Fibroblast of skin of left quadriceps (primary cell): ENCODE measurements around the gene ARG2.
"Not testable (repeated sequence)": the region's sequence is repeated elsewhere in the genome, so short reads cannot be mapped to it uniquely, and the experiment has no call there.

Source experiments
- DNase-seq, 2 experiments: peaks; one replicate each; pipeline ENCODE4 v3.0.0-alpha.2; 2013; ENCODE audit warnings: low read depth in 2 of 2

The ARG2 gene

DNA sequence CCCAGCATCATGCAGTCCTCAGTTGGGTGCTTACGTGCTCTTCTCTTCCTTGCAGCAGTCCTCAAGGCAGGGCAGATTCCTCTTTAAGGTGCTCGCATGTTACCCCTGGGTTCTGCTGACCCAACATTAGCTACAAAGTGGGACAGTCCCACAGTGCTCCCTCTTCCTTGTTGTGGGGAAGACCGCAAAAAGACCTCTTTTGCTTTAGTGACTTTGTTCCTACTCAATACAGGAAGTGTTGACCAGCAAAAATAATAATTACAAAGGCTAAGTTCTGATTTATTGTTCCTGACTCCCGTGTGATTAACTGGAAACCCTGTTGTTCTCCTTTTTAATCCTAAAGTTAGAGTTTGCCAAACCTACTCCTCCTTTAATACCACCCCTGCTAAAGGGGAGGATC, 33.4 kb upstream of the ARG2 start:
- no peak for DNase-seq

DNA sequence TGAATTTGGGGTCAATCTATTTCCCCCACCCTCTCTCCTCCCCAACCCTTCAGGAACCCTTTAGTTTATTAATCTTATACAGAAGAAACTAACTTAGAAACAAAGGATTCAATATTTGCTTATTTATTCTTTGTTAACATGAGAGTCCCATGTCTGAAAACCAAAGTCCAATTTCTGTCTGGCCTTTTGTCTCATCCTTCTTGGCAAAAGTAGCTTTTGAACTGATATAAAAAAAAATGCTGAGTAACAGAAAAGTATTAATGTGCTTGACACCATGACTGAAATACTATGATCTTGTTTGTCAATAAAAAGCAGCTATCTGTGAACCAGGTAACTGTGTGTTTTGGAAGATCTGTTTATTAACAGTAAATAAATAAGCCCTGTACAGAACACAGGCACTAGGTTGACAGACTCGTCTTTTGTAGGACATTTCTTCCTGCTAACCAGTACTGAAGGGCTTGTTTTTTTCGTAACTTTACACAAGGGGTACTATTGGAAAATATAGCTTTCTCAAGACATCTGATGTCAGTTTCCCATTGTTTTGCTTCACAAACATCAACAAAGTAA, 30.4 kb upstream of the ARG2 start:
- no peak for DNase-seq

DNA sequence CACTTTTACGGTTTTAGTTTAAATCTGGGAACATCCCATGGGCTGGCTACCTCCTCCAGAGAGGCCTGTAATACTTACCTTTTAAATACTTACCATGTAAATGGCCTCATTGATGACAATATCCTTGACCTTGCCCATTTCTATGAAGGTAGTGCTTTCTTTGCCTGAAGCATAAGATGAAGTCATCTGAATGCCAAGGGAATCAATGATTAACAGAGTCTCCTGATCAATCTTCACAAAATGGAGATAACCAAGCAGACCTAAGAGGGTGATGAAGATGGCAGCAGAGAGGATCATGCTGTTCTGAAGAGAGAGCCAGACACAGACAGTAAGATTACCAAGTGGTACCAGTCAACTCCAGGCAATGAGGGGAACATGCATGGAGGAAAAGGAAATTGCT, 26.1 kb upstream of the ARG2 start:
- not testable (repeated sequence) for DNase-seq

DNA sequence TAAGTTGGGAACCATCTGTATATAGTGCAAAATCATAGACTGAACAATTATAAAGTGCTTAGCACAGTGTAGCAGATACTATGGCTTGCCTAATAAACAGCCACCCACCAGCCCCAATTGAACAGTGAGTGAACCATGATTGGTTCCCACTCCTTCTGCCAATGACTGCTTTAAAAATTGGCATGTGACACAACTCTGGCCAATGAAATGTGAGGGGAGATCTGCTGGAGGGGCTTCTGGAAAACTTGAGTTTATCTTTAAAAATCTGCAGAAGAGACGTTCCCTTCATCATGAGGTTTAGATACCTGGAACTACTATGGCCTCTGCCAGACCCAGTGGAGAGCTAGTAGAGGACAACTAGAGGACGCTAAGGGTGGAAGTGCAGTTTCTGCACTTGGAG, 24.3 kb upstream of the ARG2 start:
- DNase-seq: no peak

DNA sequence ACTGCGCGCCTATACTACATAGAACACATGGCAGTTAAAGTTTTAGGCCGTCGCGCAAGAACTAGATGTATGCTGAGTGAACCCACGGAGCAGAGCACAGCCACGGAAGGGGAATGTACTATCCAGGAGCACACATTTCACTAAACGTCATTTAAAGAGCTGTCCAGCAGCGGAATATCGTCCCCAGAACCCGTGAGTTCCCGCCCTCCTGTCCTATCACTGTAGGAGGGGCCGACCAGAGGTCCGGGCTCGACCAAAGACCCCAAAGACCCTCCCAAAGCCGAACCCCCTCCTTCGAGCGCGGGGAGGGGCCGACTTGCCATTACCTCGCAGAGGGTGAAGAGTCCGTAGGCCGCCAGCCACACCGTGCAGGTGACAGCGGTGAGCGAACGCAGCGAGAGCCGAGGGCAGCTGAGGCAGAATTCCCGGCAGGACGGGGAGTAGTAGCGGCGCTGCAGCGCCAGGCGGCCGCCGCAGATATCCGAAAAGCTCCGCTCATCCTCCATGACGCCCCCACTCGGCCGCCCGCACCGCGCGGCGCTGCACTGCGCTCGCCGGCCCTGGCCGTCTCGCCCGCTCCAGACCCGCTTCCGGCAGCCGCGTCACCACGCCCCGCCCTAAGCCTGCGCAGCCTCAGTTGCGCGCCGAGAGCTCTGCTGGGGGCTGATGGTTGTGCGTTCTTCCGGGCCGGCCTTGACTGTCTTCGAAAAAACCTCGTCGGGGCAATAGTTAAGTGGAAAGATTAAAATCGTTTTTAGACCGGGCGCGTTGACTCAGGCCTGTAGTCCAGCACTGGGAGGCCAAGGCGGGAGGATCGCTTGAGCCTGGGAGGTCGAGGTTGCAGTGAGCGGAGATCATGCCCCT, 19.8 kb upstream of the ARG2 start, which contains the start of gene PIGH:
Gene PIGH (minus strand): TSS at position 571 of the 864 bp plus-strand sequence. CDS start 65 bp downstream, at position 506.
- DNase-seq: peak; percentile 67 to 70

DNA sequence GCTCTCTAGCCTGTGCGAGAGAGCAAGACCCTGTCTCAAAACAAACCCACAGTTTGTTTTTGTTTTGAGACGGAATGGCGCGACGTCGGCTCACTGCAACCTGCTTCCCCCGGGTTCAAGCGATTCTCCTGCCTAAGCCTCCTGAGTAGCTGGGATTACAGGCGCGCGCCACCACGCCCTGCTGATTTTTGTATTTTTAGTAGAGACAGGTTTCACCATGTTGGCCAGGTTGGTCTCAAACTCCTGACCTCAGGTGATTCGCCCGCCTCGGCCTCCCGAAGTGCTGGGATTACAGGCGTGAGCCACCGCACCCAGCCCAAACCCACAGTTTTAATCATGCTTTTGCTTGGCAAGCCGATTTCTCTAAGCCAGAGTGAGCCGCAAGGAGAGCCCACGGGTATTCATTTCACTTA, 19.2 kb upstream of the ARG2 start:
- not testable (repeated sequence) for DNase-seq

DNA sequence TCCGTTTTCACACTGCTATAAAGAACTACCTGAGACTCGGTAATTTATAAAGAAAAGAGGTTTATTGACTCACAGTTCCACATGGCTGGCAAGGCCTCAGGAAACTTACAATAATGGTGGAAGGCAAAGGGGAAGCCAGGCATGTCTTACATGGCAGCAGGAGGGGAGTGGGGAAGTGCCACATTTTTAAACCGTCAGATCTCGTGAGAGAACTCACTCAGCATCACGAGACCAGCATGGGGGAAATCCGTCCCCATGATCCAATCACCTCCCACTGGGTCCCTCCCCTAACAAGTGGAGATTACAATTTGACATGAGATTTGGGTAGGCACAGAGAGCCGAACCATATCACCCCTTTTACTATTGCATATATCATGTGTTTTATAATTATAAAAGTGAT, 17.6 kb upstream of the ARG2 start:
- no peak for DNase-seq

DNA sequence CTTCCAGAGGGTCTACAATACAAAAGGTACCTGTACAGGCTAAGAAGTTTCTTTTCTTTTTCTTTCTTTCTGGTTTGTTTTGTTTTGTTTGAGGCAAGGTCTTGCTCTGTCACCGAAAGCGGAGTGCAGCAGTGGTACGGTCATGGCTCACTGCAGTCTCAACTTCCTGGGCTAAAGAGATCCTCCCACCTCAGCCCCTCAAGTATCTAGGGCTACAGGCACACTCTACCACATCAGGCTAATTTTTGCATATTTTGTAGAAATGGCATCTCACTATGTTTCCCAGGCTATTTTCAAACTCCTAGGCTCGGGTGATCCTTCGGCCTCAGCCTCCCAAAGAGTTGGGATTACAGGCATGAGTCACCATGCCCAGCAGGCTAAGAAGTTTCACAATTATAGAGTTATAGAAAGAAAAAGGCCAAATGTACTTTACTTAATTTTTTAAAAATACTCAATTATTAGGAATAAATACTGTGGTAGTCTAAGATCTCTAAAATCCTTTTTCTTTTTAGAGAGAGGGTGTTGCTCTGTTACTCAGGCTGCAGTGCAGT, 16.6 kb upstream of the ARG2 start:
- DNase-seq: no peak

DNA sequence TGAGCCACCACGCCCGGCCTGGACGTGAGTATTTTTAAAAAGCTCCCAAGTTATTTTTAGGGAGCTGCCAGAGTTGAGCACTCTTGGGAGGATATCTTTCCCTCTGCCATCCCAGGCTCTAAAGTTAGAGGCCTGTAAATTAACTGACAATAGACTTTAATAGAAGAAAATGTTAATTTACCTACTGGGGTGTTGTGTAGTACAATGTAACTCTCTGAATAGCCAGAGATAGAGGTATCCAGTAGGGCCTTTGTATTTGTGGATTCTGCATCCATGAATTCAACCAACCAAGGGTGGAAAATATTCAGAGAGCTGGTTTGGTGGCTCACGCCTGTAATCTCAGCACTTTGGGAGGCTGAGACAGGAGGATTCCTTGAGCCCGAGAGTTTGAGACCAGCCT, 12.1 kb upstream of the ARG2 start:
- DNase-seq: no peak

DNA sequence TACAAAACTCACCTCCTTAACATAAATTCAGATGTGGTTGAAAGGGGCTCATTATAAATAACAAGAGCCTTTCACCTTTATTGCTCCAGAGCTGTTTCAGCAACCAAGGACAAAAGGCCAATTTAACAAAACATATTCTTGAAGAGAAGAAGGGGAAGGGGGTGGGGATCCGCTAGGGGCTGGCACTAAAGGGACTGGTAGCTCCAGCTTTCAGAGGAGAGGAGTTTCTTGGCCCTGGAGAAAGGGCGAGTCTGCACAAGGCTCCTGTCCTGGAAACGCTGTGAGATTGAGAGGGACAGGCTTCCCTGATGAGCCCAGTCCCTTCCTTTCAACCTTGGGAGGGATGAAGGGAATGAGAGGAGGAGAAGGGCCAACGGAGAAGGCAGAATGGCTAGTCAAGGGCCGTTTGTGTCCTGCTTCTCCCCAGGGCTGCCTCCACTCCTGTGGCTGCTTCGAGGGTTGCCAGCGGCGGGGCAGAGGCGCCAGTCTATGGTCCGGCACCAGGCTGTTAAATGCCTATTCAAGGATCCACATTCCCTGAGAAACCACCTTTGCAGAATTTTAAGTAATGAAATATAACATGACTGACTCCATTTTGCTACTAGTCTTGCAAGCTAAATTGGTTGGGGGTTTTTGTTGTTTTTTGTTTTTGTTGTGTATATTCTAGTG, 9.9 kb upstream of the ARG2 start:
- no peak for DNase-seq

DNA sequence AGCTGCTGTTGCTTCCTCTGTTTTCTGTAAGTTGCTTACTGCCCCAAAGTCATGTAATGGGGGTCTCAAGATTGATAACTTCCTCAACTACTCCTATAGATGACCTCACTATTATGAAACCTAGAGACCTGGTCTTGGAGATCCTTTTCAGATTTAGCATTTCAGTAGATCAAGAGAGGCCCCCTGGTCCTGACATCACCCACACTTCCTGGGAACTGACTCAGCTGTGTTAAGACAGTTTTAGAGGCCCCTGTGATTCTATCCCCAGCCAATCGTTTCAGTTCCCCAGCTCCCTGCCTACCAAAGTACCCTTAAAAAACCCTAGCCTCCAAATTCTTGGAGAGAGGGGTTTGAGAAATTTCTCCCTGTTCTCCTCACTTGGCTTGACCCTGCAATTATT, 9.2 kb upstream of the ARG2 start:
- DNase-seq: no peak

DNA sequence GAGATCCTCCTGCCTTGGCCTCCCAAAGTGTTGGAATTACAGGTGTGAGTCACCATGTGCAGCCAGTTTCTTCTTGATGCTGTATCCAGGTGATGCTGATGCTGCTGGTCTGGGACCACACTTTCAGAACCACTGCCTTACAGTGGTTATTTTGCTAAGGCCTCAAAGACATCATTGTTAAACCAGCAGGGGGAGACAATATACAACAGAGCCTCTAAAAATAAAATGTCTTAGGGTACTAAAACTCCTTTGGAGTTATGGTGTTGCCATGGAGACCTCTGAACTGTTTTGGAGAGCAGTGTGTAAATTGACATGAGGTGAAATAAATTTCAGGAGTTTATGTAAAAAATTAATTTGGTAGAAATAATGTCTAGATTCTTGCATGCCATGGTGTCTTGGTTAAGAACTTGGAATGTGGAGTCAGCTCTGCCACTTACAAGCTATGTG, 1.1 kb upstream of the ARG2 start:
- DNase-seq: peak; percentile 64 to 66

DNA sequence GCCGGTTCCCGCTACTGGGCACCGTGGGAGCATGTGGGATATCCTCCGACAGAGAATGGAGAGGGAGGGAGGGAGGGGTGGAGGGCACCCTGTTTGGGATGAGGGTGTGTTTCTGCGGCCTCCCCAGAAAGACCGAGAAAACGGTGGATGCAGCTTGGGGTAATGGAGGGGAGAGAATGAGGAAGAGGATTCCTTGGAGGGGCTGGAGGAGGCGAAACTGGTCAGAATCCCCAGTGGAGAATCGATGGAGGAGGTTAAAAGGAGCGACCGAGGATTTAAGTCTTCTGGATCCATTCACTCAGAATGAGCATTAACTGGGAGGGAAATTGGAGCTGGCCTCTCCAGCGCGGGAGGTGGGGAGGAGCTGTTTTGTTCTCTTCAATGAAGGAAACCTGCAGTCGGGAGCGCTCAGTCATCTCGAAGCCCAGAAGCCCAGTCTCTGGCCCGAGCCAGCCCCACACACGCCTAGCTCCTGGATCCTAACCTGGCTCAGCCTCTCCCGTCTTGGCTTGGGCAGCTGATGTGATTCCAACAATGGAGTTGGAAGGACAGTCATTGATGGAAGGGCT, 581 bp downstream of the ARG2 start:
- no peak for DNase-seq

DNA sequence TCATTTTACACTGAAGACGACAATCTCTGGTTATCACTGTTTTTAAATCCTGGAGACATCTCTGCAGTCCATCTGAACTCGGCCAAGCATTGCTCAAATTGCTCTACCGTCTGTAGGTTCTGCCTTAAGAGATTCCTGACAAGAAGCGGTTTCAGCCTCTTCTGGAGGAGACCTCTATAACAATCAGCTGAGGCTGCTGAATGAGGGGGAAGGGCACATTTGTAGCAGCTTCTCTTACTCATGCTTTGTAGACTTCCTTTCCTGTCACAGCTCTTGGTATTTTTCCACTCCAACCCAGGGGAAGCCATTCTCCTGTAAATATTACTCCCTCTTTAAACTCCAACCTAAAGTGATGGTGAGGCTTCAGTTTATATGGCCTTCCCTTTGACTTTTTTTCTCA, 3.0 kb downstream of the ARG2 start:
- peak; percentile 53 to 59 for DNase-seq

DNA sequence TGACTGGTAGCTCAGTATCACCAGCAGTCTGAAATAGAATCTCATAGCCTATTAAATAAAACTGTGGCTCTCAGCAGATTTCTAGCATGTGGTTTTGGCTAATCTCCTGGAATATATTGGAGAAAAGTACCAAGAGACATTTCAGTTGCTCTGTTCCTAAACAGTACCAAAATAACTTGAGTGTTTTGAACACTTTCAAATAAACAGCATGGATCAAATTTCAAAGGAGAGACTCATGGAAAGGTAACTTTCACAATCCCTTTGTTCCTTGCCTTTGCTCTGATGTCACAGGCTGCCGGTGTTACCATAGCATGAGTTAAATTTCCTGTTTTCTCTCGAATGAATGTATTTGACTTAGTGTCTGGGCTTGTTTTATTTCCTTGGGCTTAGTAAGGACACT, 3.4 kb downstream of the ARG2 start:
- DNase-seq: no peak

DNA sequence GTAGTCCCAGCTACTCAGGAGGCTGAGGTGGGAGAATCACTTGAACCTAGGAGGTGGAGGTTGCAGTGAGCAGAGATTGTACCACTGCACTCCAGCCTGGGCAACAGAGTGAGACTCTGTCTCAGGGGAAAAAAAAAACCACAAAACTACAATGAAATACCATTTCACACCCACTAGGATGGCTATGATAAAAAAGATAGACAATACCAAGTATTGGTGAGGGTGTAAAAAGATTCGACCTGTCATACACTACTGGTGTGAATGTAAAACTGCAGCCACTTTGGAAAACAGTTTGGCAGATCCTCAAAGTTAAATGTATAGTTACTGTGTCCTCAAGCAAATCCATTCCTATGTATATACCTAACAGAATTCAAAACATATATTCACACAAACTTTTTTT, 6.4 kb downstream of the ARG2 start:
- DNase-seq: not testable (repeated sequence)

DNA sequence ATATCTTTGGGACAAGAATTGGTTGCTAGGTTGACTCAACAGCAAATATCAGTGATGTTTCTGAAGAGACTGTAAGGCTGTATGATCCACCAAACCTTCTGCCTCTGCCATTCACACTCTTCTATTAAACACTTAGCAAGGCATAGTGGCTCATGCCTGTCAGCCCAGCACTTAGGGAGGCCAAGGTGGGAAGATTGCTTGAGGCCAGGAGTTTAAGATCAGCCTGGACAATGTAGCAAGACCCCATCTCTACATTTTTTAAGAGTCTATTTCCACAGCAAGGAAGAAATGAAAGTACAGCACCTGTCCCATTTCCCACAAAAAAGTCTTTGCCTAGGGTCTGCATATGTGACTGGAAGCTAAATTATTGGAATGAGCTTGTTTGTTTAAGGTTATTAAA, 7.8 kb downstream of the ARG2 start:
- DNase-seq: no peak

DNA sequence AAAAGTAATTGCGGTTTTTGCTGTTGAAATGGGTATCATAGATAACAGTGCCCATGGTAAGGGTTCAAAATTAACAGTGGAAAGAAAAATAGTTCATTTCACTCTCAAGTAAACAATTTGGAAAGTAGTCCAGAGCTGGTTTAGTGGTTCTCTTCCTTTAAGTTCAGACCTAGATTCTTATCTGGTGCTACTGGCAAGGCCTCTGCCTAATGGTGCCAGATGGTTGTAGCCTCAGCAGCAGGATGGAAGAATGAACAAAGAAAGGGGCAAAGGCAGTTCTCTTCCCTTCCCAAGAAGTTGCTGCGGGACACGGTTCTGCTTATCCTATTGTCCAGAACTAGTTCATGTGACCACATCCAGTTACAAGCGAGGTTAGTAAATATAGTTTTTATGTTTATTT, 10.5 kb downstream of the ARG2 start:
- DNase-seq: no peak

DNA sequence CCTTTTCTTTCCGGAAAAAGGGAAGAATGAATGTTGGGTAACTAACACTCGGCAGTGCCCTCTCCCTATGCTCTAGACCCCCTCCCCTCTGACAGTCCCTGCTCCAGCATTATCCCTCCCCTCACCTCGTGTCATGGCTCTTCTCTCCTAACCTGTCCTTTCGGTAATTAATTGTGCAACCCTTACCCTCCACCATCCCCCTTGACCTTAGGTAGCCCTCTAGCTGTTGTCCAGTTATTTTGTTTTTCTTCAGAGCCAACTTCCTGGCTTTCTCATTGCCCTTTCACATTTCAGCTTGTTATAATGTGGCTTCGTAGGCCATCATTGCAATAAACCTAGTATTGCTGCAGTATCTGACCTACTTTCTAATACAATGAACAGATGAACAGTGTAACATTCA, 11.2 kb downstream of the ARG2 start:
- DNase-seq: no peak

DNA sequence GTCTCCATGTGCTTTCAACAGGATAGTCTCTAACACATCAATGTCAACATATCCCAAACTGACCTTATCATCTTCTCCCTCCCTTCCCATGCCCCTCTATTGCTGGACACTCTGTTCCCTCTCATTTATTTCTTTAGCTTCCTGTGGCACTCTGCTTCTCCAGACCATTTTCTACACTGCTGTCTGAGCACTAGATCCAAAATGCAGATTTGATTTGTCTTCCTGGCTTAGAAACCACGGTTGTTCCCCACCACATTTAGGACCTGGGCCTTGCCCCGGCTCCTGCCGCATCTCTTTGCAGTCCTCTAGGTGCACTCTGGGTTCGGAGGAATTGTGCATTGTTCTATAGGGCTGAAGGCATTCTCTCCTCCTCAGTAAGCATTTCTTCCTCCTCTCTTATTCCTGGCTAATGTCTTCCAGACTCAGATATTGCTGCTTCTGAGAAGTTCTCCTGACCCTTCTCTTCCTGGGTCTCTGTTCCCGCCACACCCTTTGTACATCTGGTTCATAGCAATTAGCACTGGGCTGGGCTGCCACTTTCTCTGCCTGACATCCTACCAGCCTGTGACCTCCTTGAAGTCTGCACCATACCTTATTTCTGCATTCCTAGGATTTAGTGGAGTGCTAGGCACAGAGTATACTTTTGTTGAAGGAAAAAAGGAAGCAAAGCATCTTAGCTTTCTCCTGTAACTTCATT, 13.9 kb downstream of the ARG2 start:
- no peak for DNase-seq

DNA sequence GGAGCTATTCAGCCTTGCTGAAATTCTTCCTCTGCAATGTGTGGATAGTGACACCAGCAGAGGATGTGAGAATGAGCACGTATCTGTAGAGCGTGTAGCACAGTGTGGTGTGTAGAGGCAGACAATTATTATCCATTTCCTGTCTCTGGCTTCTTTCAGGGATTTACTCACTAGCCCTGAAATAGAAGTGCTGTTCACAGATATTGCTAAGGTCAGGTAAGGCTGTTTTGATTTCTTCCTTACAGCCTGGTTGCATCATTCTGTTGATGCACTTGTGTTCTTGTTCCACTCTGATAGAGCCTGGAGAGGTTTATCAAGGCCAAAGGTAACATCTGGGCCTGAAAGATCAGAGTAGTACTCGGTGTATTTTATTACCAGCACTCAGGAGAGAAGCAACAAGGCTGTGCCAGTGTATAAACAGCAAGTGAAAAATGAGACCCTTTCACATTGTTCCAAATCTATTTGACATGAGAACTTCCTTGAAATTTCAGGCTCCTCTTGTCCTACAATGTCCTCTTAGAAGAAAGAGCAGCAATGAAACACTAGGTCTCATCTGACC, 16.7 kb downstream of the ARG2 start:
- peak; percentile 40 to 47 for DNase-seq
